Measurements from ENCODE around the gene ZWILCH.

The ZWILCH gene

GRCh38 chr15:66472176-66472999 is 32.7 kb upstream of the ZWILCH start:
- no peak for TF ChIP-seq EZH2phosphoT487 (IDR thresholded peaks at IDR 0.05; ENCODE audit: low read depth)
- TF ChIP-seq, protein P1, sequence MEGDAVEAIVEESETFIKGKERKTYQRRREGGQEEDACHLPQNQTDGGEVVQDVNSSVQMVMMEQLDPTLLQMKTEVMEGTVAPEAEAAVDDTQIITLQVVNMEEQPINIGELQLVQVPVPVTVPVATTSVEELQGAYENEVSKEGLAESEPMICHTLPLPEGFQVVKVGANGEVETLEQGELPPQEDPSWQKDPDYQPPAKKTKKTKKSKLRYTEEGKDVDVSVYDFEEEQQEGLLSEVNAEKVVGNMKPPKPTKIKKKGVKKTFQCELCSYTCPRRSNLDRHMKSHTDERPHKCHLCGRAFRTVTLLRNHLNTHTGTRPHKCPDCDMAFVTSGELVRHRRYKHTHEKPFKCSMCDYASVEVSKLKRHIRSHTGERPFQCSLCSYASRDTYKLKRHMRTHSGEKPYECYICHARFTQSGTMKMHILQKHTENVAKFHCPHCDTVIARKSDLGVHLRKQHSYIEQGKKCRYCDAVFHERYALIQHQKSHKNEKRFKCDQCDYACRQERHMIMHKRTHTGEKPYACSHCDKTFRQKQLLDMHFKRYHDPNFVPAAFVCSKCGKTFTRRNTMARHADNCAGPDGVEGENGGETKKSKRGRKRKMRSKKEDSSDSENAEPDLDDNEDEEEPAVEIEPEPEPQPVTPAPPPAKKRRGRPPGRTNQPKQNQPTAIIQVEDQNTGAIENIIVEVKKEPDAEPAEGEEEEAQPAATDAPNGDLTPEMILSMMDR (IDR thresholded peaks at IDR 0.05; ENCODE audit: low read depth, low read length) = no peak
- Histone ChIP-seq H3K9ac (ENCODE audit: low read length) (no peak overlapping the region), H3K4me1 (ENCODE audit: low read length) (no peaks in the 10 kb centered on the region), H2AFZ (ENCODE audit: low read depth, low read length) (no peak overlapping the region), H3K4me3 (ENCODE audit: low read length) (no peak overlapping the region), H3K27me3 (ENCODE audit: low read depth, low read length) (no peaks in the 10 kb centered on the region), H3K36me3 (replicated peaks; ENCODE audit: low read depth, low read length) (no peaks in the 10 kb centered on the region), H3K9me3 (ENCODE audit: insufficient read depth, low read length) (no peaks in the 10 kb centered on the region), H3K27ac (ENCODE audit: low read length) (no peak overlapping the region), H3K79me2 (ENCODE audit: low read length) (peaks cover 4% of the 10 kb centered on the region; the same call in 1 of the 2 replicates), H4K20me1 (ENCODE audit: insufficient read depth, low read length) (peaks cover 11% of the 10 kb centered on the region), H3K4me2 (ENCODE audit: low read length) (no peak overlapping the region)

- peaks cover 4% of the 10 kb centered on the region; the same call in 1 of the 2 replicates for H3K79me2 ChIP-seq (ENCODE audit: low read length)
- no peak overlapping the region for H3K4me3 ChIP-seq (ENCODE audit: low read length)
- H4K20me1 ChIP-seq (ENCODE audit: insufficient read depth, low read length) = peaks cover 12% of the 10 kb centered on the region
- H3K36me3 ChIP-seq (replicated peaks; ENCODE audit: low read depth, low read length) = no peaks in the 10 kb centered on the region
- H3K27ac ChIP-seq (ENCODE audit: low read length) = no peak overlapping the region
- no peaks in the 10 kb centered on the region for H3K27me3 ChIP-seq (ENCODE audit: low read depth, low read length)
- no peaks in the 10 kb centered on the region for H3K4me1 ChIP-seq (ENCODE audit: low read length)
- no peak overlapping the region for H3K4me2 ChIP-seq (ENCODE audit: low read length)
- H3K9ac ChIP-seq (ENCODE audit: low read length) = no peak overlapping the region
- TF ChIP-seq EZH2phosphoT487 (IDR thresholded peaks at IDR 0.05; ENCODE audit: low read depth) = no peak
- TF ChIP-seq, protein P1 (IDR thresholded peaks at IDR 0.05; ENCODE audit: low read depth, low read length) = no peak
- H3K9me3 ChIP-seq (ENCODE audit: insufficient read depth, low read length) = no peaks in the 10 kb centered on the region
- no peak overlapping the region for H2AFZ ChIP-seq (ENCODE audit: low read depth, low read length)
Observed at GRCh38 chr15:66474135-66474534, 31.0 kb upstream of the ZWILCH start.

DNA sequence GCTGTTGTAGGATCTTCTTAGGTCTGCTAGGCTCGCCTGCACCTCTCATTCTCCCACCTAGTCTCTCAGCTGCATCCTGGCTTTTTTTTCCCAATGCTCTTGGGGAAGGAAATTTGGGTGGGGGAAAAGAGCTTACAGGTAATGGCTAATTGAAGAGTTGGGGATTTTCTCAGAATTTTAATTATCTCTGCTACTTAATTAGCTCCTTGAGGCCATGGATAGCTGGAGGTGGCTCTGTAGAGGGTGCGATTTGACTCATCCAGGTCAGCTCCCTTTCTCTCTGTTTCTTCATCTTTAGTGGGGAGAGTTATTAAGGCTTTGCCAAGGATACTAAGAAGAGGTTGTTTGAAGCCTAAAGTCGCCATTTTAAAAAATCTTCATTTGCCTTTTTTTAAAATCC is 30.2 kb upstream of the ZWILCH start:
- Histone ChIP-seq H3K36me3 (replicated peaks; ENCODE audit: low read depth, low read length) (no peaks in the 10 kb centered on the region), H3K9ac (ENCODE audit: low read length) (no peak overlapping the region), H3K4me1 (ENCODE audit: low read length) (no peaks in the 10 kb centered on the region), H3K27ac (ENCODE audit: low read length) (no peak overlapping the region), H3K79me2 (ENCODE audit: low read length) (peaks cover 4% of the 10 kb centered on the region; the same call in 1 of the 2 replicates), H3K4me2 (ENCODE audit: low read length) (no peak overlapping the region), H3K27me3 (ENCODE audit: low read depth, low read length) (no peaks in the 10 kb centered on the region), H3K9me3 (ENCODE audit: insufficient read depth, low read length) (no peaks in the 10 kb centered on the region), H2AFZ (ENCODE audit: low read depth, low read length) (no peak overlapping the region), H3K4me3 (ENCODE audit: low read length) (no peak overlapping the region), H4K20me1 (ENCODE audit: insufficient read depth, low read length) (peaks cover 16% of the 10 kb centered on the region)
- TF ChIP-seq EZH2phosphoT487 (IDR thresholded peaks at IDR 0.05; ENCODE audit: low read depth) = no peak

DNA sequence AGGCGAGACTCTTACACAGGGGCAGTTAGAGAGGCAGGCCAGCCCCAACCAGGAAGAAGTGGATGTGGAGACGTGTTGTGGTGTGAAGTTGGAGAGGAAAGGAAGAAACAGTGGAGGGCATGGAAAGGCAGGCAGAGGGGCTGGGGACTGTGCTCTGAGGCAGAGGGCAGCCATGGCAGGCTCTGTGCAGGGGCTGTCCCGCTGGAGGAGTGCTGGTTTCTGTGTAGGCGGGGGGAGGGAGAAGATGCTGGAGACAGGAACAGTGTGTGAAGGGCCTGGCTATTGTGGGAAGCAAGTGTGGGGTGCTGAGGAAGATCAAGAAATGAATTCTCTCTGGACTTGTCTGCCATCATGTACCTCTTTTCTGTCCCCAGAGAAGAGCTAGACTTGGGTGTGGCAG is 28.6 kb upstream of the ZWILCH start:
- Histone ChIP-seq H3K4me1 (ENCODE audit: low read length) (no peaks in the 10 kb centered on the region), H3K4me2 (ENCODE audit: low read length) (no peak overlapping the region), H4K20me1 (ENCODE audit: insufficient read depth, low read length) (peaks cover 23% of the 10 kb centered on the region), H3K79me2 (ENCODE audit: low read length) (peaks cover 4% of the 10 kb centered on the region; the same call in 1 of the 2 replicates), H3K36me3 (replicated peaks; ENCODE audit: low read depth, low read length) (peaks cover 4% of the 10 kb centered on the region), H3K9me3 (ENCODE audit: insufficient read depth, low read length) (no peaks in the 10 kb centered on the region), H3K4me3 (ENCODE audit: low read length) (no peak overlapping the region), H3K27ac (ENCODE audit: low read length) (no peak overlapping the region), H3K27me3 (ENCODE audit: low read depth, low read length) (no peaks in the 10 kb centered on the region), H2AFZ (ENCODE audit: low read depth, low read length) (no peak overlapping the region), H3K9ac (ENCODE audit: low read length) (no peak overlapping the region)
- TF ChIP-seq, protein P1 (IDR thresholded peaks at IDR 0.05; ENCODE audit: low read depth, low read length) = no peak
- no peak for TF ChIP-seq EZH2phosphoT487 (IDR thresholded peaks at IDR 0.05; ENCODE audit: low read depth)
